Left ventricle myocardium inferior (tissue), 1 donor: ENCODE results near the gene TNIK. TPM values are rescaled to one million over a fixed set of nuclear protein-coding genes. Genes with fewer than 3 reads are reported as not detected.

Experiments used
- DNase-seq: peaks from one replicate; pipeline ENCODE4 v3.0.0-alpha.2; 2020
- H3K27ac ChIP-seq: fragments of 200-600 bp; replicated peaks from 2 replicates; pipeline ENCODE4 v1.8.0; 2021
- H3K27me3 ChIP-seq: fragments of 200-600 bp; 2 replicates; pipeline ENCODE4 v1.8.0; 2021; ENCODE audit warnings: low read depth
- H3K36me3 ChIP-seq: fragments of 200-600 bp; 2 replicates; pipeline ENCODE4 v1.8.0; 2021
- H3K4me1 ChIP-seq: fragments of 200-600 bp; 2 replicates; pipeline ENCODE4 v1.8.0; 2021
- H3K4me3 ChIP-seq: fragments of 200-600 bp; 2 replicates; pipeline ENCODE4 v1.8.0; 2021; ENCODE audit warnings: mild to moderate bottlenecking, moderate library complexity
- H3K9me3 ChIP-seq: fragments of 200-600 bp; replicated peaks from 2 replicates; pipeline ENCODE4 v1.8.0; 2021
- CTCF ChIP-seq: fragments of 200-600 bp; IDR thresholded peaks from 2 replicates; pipeline ENCODE4 v1.8.0; 2021; ENCODE audit warnings: antibody characterized with exemption, mild to moderate bottlenecking, borderline replicate concordance
- intact Hi-C: fragments of 100-400 bp; cut with micrococcal nuclease; formaldehyde crosslinking; loops from one replicate; pipeline ENCODE4 v1.11.0; 2022
- total RNA-seq: library from RNA; stranded (reverse); fragmentation: NEBNext Ultra II Directional; extraction: Animal tissue kit (Norgen Biotek cat#: 25700); gene quantifications from one replicate; pipeline ENCODE4 v1.2.1, GENCODE V29; 2021
- donor health status: DM: no; HTN: yes; CAD: no; lungs with severe emphysema.

The TNIK gene
- total RNA-seq, 1 donor from 2014 or later = 28.6 TPM

GRCh38 chr3:171189394-171190080 lies 270.7 kb downstream of the TNIK start:
- Histone ChIP-seq H3K36me3 (no peaks in the 10 kb centered on the region), H3K4me1 (peaks cover 38% of the 10 kb centered on the region), H3K27me3 (no peaks in the 10 kb centered on the region), H3K4me3 (no peak overlapping the region), H3K9me3 (no peaks in the 10 kb centered on the region), H3K27ac (no peak overlapping the region)
- intact Hi-C loops = loop anchor here (10.0 kb wide), 1 partner anchor 265 kb away; no protein-coding TSS in a partner anchor
- TF ChIP-seq CTCF = no peak
- no peak for DNase-seq

GRCh38 chr3:171187706-171188290 lies 272.4 kb downstream of the TNIK start:
- Histone ChIP-seq H3K27ac (no peak overlapping the region), H3K4me3 (no peak overlapping the region), H3K4me1 (peaks cover 47% of the 10 kb centered on the region), H3K9me3 (no peaks in the 10 kb centered on the region), H3K27me3 (no peaks in the 10 kb centered on the region), H3K36me3 (no peaks in the 10 kb centered on the region)
- no peak for DNase-seq
- intact Hi-C loops = no loop called here
- peak; percentile 68 for TF ChIP-seq CTCF

GRCh38 chr3:171186817-171187500 lies 273.2 kb downstream of the TNIK start:
- no peaks in the 10 kb centered on the region for H3K36me3 ChIP-seq
- intact Hi-C loops = no loop called here
- no peaks in the 10 kb centered on the region for H3K27me3 ChIP-seq
- no peak for DNase-seq
- H3K9me3 ChIP-seq = no peaks in the 10 kb centered on the region
- H3K4me1 ChIP-seq = peaks cover 49% of the 10 kb centered on the region
- no peak overlapping the region for H3K27ac ChIP-seq
- H3K4me3 ChIP-seq = no peak overlapping the region
- TF ChIP-seq CTCF = no peak

GRCh38 chr3:171186383-171186782 lies 273.8 kb downstream of the TNIK start:
- TF ChIP-seq CTCF = no peak
- no peak for DNase-seq
- Histone ChIP-seq H3K9me3 (no peaks in the 10 kb centered on the region), H3K36me3 (no peaks in the 10 kb centered on the region), H3K4me3 (no peak overlapping the region), H3K4me1 (peaks cover 48% of the 10 kb centered on the region), H3K27ac (no peak overlapping the region), H3K27me3 (no peaks in the 10 kb centered on the region)
- intact Hi-C loops = no loop called here

GRCh38 chr3:171185959-171186358 lies 274.2 kb downstream of the TNIK start:
- no peak for DNase-seq
- Histone ChIP-seq H3K27ac (no peak overlapping the region), H3K27me3 (no peaks in the 10 kb centered on the region), H3K9me3 (no peaks in the 10 kb centered on the region), H3K4me1 (peaks cover 48% of the 10 kb centered on the region), H3K36me3 (no peaks in the 10 kb centered on the region), H3K4me3 (no peak overlapping the region)
- intact Hi-C loops = no loop called here
- TF ChIP-seq CTCF = no peak
